Stimulated activated CD8-positive, alpha-beta memory T cell treated with anti-CD3 and anti-CD28 coated beads, Interleukin-12 subunit alpha, Interleukin-12 subunit beta, amount 100 ng/mL, for 24 hours (primary cell): Measurements from ENCODE around the gene ENKUR.

ENCODE experiments used
- DNase-seq: peaks from one replicate; pipeline ENCODE4 v3.0.0-alpha.2; 2020; ENCODE audit errors: extremely low read depth

ENKUR gene

DNA sequence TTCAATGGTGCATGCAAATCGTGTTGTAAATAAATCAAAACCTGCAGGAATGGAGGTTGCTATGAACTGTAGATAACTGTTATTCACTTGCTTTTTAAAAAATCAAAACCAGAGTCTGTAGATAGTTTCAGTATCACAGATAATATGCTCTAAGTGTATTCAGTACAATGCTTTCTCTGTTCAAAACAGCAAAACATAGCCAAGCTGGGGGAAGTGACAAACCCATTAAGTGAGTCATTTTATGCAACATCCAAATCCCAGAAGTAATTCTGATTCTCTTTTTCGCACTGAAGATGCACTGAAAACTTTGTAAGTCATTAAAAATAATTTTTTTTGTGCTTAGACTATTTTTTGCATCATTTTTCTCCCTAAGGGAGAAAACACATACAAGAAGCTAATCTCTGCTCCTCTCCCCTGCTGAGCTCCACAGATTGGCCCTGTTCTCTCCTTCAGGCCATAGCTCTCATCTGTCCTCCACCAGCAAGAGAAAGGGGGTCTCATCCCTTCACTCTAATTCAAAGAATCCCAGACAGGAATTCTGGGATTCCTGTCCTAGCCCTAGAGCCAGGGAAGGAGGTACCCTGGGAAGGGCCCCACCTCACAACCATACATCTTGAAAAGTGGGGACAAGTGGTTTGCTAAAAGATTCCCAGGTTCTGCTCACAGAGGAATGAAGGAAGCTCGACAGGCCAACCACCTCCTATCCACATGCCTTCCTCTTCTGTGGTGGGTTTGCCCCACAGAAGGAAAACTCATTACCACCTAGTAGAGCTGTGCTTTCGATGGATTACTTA, 68.5 kb downstream of the ENKUR start:
- DNase-seq = no peak

GRCh38 chr10:24944512-24945255, 71.3 kb downstream of the ENKUR start:
- no peak for DNase-seq

- no peak for DNase-seq
These were observed 77.4 kb downstream of the ENKUR start for GRCh38 chr10:24938525-24938924.

DNA sequence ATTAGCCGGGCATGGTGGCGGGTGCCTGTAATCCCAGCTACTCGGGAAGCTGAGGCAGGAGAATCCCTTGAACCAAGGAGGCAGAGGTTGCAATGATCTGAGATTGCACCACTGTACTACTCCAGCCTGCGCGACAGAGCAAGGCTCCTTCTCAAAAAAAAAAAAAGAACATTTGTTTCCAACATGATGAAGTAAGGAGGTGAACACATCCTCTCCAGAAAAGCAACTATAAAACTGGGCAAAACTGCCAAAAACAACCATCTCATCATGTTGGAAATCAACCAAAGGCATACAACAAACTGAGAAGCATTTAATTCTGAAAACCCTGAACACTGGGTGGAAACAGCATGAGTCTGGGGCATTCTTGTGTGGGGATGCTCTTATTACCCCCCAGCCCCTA, 77.9 kb downstream of the ENKUR start:
- DNase-seq = no peak

GRCh38 chr10:24935504-24936292, 80.3 kb downstream of the ENKUR start:
- no peak for DNase-seq
